A549 (cell line): ENCODE results near the gene OLFM1. TPM values are rescaled to one million over a fixed set of nuclear protein-coding genes. Genes with fewer than 3 reads are reported as not detected.
"Not testable (repeated sequence)": the region's sequence is repeated elsewhere in the genome, so short reads cannot be mapped to it uniquely, and the experiment has no call there.

Experiments
- ATAC-seq, 2 experiments: fragments of 200-7000 bp in 1 of 2; fragments of >200 bp in 1 of 2; cut with Nextera tagmentation in 1 of 2; cut with Tn5 transposase in 1 of 2; 3 replicates each; pipeline versions ENCODE4 v1.8.0 to v1.9.1; 2018 to 2020; ENCODE audit warnings: mild to moderate bottlenecking in 1 of 2, moderate library complexity in 1 of 2
- CTCF ChIA-PET: fragments of 300-600 bp; sonication (Branson Sonifier 250); formaldehyde crosslinking; extraction: SDS; loops from one replicate; lab custom pipeline; 2021; ENCODE audit warnings: antibody characterized with exemption, inconsistent platforms; lab: Yijun Ruan, JAX
- POLR2A ChIA-PET: fragments of 350-600 bp; formaldehyde crosslinking; extraction: SDS; loops from one replicate; lab custom pipeline; 2021; ENCODE audit warnings: antibody characterized with exemption, inconsistent platforms; lab: Yijun Ruan, JAX
- DNase-seq, 2 experiments: peaks; one replicate each; pipeline versions ENCODE4 v3.0.0 to v3.0.0-alpha.2; 2011 to 2016; ENCODE audit warnings: low read depth in 1 of 2, low spot score in 1 of 2
- FAIRE-seq: peaks from 2 replicates; lab custom pipeline; 2011; peaks lifted over from hg19 to GRCh38; lab: Jason Lieb, UNC
- H3K27ac ChIP-seq, 2 experiments: fragments of >200 bp; sonication (Bioruptor Twin); formaldehyde crosslinking; 3 replicates each; pipeline ENCODE4 v1.5.1; 2016 to 2017
- H3K4me1 ChIP-seq: fragments of >200 bp; sonication (Bioruptor Twin); formaldehyde crosslinking; 3 replicates; pipeline ENCODE4 v1.6.1; 2016
- H3K4me2 ChIP-seq: fragments of >200 bp; sonication (Bioruptor Twin); formaldehyde crosslinking; 3 replicates; pipeline ENCODE4 v1.6.1; 2016
- H3K4me3 ChIP-seq: fragments of >200 bp; sonication (Bioruptor Twin); formaldehyde crosslinking; 3 replicates; pipeline ENCODE4 v1.5.1; 2016
- H3K9me3 ChIP-seq: fragments of >200 bp; sonication (Bioruptor Twin); formaldehyde crosslinking; 3 replicates; pipeline ENCODE4 v1.6.1; 2016
- EP300 ChIP-seq, 2 experiments: fragments of >200 bp; sonication (Bioruptor Twin); formaldehyde crosslinking; IDR thresholded peaks; 2 replicates in 1 of 2; 3 replicates in 1 of 2; pipeline ENCODE4 v1.6.1; 2016 to 2017
- ESRRA ChIP-seq: fragments of 150-350 bp; IDR thresholded peaks from 2 replicates; pipeline ENCODE4 v1.6.1; 2014; ENCODE audit warnings: mild to moderate bottlenecking, low read length, borderline replicate concordance
- FOSL2 ChIP-seq, 2 experiments: fragments of 450-650 bp in 1 of 2; fragments of >200 bp in 1 of 2; sonication (Bioruptor Twin) in 1 of 2; formaldehyde crosslinking; IDR thresholded peaks; 2 replicates each; pipeline versions ENCODE4 v1.5.0 to v1.6.1; 2016 to 2020; ENCODE audit warnings: mild to moderate bottlenecking in 1 of 2, moderate library complexity in 1 of 2
- GATA3 ChIP-seq: IDR thresholded peaks from 2 replicates; pipeline ENCODE4 v1.6.1; 2012; ENCODE audit warnings: borderline replicate concordance
- NPAS2 ChIP-seq: fragments of 250-450 bp; sonication (Bioruptor Pico); IDR thresholded peaks from 2 replicates; pipeline ENCODE4 v1.8.0; 2022; ENCODE audit warnings: mild to moderate bottlenecking, moderate library complexity, borderline replicate concordance
- PHF8 ChIP-seq: fragments of 200-600 bp; sonication (generic); IDR thresholded peaks from 2 replicates; pipeline ENCODE4 v1.6.1; 2016; ENCODE audit warnings: low read depth, mild to moderate bottlenecking, antibody characterized with exemption, moderate library complexity, borderline replicate concordance
- RAD21 ChIP-seq, 2 experiments: fragments of >200 bp in 1 of 2; sonication (Bioruptor Twin) in 1 of 2; formaldehyde crosslinking in 1 of 2; IDR thresholded peaks in 1 of 2; conservative IDR thresholded peaks in 1 of 2; 2 replicates in 1 of 2; 3 replicates in 1 of 2; pipeline ENCODE4 v1.6.1; 2012 to 2018; ENCODE audit warnings: inconsistent platforms in 1 of 2
- REST ChIP-seq: fragments of 200-600 bp; sonication (generic); IDR thresholded peaks from 2 replicates; pipeline ENCODE4 v1.6.1; 2016; ENCODE audit warnings: antibody characterized with exemption, mild to moderate bottlenecking, moderate library complexity
- TFCP2L1 ChIP-seq: fragments of 250-450 bp; sonication (Bioruptor Pico); IDR thresholded peaks from 2 replicates; pipeline ENCODE4 v1.5.0; 2021; ENCODE audit warnings: mild to moderate bottlenecking
- ZC3H11A ChIP-seq: fragments of 450-650 bp; IDR thresholded peaks from 2 replicates; pipeline ENCODE4 v1.6.1; 2014; ENCODE audit warnings: antibody characterized with exemption, mild to moderate bottlenecking
- ZFP36 ChIP-seq: fragments of 450-650 bp; IDR thresholded peaks from 2 replicates; pipeline ENCODE4 v1.6.1; 2014; ENCODE audit warnings: borderline replicate concordance; ENCODE audit not compliant: partially characterized antibody
- WGBS: methylation state at CpG from one replicate; pipeline ENCODE4 v1.1.6; 2017; ENCODE audit errors: missing lambda C conversion rate; 5-methylcytosine and 5-hydroxymethylcytosine counted together
- polyA plus RNA-seq, 4 experiments: library from polyadenylated mRNA; depleted of rRNA in 3 of 4; stranded (reverse); fragments of >200 nt; fragmentation: RNase III in 1 of 4; extraction: RNeasy Plus Mini Kit Qiagen cat#74134 plus additional on column Dnase treatment in 1 of 4; gene quantifications; 2 replicates in 3 of 4; 3 replicates in 1 of 4; pipeline ENCODE4 v1.2.3, GENCODE V29; 2011 to 2017
- TF ChIP-seq, protein P1 (sequence below): fragments of >200 bp; sonication (Bioruptor Twin); formaldehyde crosslinking; IDR thresholded peaks from 3 replicates; pipeline ENCODE4 v1.5.1; 2016
- TF ChIP-seq, protein P2 (sequence below): fragments of 250-450 bp; sonication (Bioruptor Pico); IDR thresholded peaks from 2 replicates; pipeline ENCODE4 v1.5.0; 2020; ENCODE audit warnings: low read depth, mild to moderate bottlenecking, moderate library complexity

Gene OLFM1
- polyA plus RNA-seq, 2 of the 4 experiments (the other 2 are of a cell fraction): 2.7 to 10.5 TPM

- TF ChIP-seq ZFP36: peak; percentile 81
- H3K4me3 ChIP-seq, H3K27ac ChIP-seq, FAIRE-seq, H3K9me3 ChIP-seq, POLR2A ChIA-PET, H3K4me1 ChIP-seq, CTCF ChIA-PET, H3K4me2 ChIP-seq, DNase-seq, ATAC-seq: not testable (repeated sequence)
- 3% methylated on average over 4 of the region's 4 CpGs for WGBS
Measured at GRCh38 chr9:135063888-135064287, 23.6 kb upstream of the OLFM1 start.

DNA sequence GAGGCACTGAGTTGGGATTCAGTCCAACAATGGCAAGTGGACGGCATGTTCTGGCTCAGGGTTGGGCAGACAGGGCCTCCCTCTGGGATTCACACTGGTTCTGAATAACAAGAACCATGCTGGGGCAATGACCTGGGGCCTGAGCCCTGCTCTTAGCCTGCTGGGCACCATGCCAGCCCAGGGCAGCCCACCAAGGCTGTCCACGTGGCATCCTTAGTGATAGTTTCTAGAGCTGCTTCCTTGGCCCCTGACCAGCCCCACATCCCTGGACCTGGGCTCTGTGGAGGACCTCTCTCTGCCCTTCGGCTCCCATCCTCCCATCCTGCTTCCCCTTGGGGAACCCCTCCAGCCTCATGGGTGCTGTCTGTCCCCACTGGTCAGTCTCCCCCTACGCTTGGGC, 22.3 kb upstream of the OLFM1 start:
- CTCF ChIA-PET: interaction anchor here (0.9 kb wide), 1 partner anchor 15 kb away, joined by 3 read pairs; no protein-coding TSS in a partner anchor
- 9% methylated on average over 4 of the region's 4 CpGs for WGBS
- Histone ChIP-seq H3K9me3 (peaks cover 9% of the 10 kb centered on the region; the same call in 2 of the 3 replicates), H3K4me1 (no peaks in the 10 kb centered on the region)
- ATAC-seq (no peak), FAIRE-seq (no peak)
- no peak for TF ChIP-seq NPAS2 (CRISPR knock-in tag)
- TF ChIP-seq, all 56 proteins: peak for 0
- H3K4me2 ChIP-seq: no peak overlapping the region
- DNase-seq: no peak
- POLR2A ChIA-PET: no interaction called here
- H3K27ac ChIP-seq: no peak overlapping the region
- H3K4me3 ChIP-seq: no peak overlapping the region

DNA sequence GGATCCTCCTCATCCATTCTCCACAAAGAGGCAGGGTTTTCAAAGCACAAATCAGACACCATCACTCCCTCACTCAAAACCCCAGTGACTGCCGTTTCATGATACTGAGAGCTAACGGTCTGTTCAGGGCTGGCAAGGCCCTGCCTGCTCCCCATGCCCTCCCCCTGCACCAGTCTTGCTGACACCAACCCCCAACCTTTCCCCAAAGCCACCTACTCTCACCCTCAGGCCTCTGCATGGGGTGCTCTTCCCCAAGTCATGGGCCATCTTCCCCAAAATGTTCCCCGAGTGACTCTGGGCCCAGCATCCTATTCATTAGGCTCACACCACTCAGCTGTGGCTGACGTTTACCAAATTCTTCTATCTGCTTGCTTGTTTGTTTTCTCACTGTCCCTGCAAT, 21.7 kb upstream of the OLFM1 start:
- Histone ChIP-seq H3K9me3 (peaks cover 9% of the 10 kb centered on the region; the same call in 2 of the 3 replicates), H3K4me3 (no peak overlapping the region), H3K4me2 (no peak overlapping the region), H3K27ac (no peak overlapping the region), H3K4me1 (no peaks in the 10 kb centered on the region)
- DNase-seq (no peak), ATAC-seq (no peak), FAIRE-seq (no peak)
- CTCF ChIA-PET: interaction anchor here (0.9 kb wide), 1 partner anchor 15 kb away, joined by 3 read pairs; no protein-coding TSS in a partner anchor
- 3% methylated on average over 4 of the region's 4 CpGs for WGBS
- TF ChIP-seq, protein P1, sequence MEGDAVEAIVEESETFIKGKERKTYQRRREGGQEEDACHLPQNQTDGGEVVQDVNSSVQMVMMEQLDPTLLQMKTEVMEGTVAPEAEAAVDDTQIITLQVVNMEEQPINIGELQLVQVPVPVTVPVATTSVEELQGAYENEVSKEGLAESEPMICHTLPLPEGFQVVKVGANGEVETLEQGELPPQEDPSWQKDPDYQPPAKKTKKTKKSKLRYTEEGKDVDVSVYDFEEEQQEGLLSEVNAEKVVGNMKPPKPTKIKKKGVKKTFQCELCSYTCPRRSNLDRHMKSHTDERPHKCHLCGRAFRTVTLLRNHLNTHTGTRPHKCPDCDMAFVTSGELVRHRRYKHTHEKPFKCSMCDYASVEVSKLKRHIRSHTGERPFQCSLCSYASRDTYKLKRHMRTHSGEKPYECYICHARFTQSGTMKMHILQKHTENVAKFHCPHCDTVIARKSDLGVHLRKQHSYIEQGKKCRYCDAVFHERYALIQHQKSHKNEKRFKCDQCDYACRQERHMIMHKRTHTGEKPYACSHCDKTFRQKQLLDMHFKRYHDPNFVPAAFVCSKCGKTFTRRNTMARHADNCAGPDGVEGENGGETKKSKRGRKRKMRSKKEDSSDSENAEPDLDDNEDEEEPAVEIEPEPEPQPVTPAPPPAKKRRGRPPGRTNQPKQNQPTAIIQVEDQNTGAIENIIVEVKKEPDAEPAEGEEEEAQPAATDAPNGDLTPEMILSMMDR: no peak
- TF ChIP-seq FOSL2 (IDR thresholded peaks at IDR 0.05): no peak
- no peak for TF ChIP-seq FOSL2 (CRISPR knock-in tag; IDR thresholded peaks at IDR 0.05)
- TF ChIP-seq EP300 (IDR thresholded peaks at IDR 0.05): no peak
- no peak for TF ChIP-seq ESRRA
- no peak for TF ChIP-seq ZC3H11A
- no peak for TF ChIP-seq PHF8
- no peak for TF ChIP-seq NPAS2 (CRISPR knock-in tag)
- TF ChIP-seq, all 56 proteins: peak for 0
- POLR2A ChIA-PET: no interaction called here

GRCh38 chr9:135066291-135066690, 21.2 kb upstream of the OLFM1 start:
- no peak for ATAC-seq
- 73% methylated on average over 4 of the region's 7 CpGs for WGBS
- no peak for FAIRE-seq

More at GRCh38 chr9:135066291-135066690, 21.2 kb upstream of the OLFM1 start:
- ChIA-PET CTCF (no interaction called here), POLR2A (no interaction called here)
- no peaks in the 10 kb centered on the region for H3K4me1 ChIP-seq
- DNase-seq: no peak
- H3K9me3 ChIP-seq: peaks cover 9% of the 10 kb centered on the region; the same call in 2 of the 3 replicates
- no peak overlapping the region for H3K4me3 ChIP-seq
- H3K4me2 ChIP-seq: no peak overlapping the region
- no peak overlapping the region for H3K27ac ChIP-seq
- TF ChIP-seq RAD21 (conservative IDR thresholded peaks at IDR 0.05 in 1 of 2, IDR thresholded peaks at IDR 0.05 in 1 of 2) (no peak), TFCP2L1 (CRISPR knock-in tag) (no peak), GATA3 (no peak), REST (no peak)
- TF ChIP-seq, protein P2, sequence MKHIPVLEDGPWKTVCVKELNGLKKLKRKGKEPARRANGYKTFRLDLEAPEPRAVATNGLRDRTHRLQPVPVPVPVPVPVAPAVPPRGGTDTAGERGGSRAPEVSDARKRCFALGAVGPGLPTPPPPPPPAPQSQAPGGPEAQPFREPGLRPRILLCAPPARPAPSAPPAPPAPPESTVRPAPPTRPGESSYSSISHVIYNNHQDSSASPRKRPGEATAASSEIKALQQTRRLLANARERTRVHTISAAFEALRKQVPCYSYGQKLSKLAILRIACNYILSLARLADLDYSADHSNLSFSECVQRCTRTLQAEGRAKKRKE: no peak
- TF ChIP-seq, all 56 proteins: peak for 0
